Measurements from ENCODE around the gene TRAPPC2.
"Not testable (repeated sequence)": the region's sequence is repeated elsewhere in the genome, so short reads cannot be mapped to it uniquely, and the experiment has no call there.

Gene TRAPPC2

GRCh38 chrX:13684361-13684760 lies 50.1 kb downstream of the TRAPPC2 start:
- no peak for TF ChIP-seq CTCF (IDR thresholded peaks at IDR 0.05; ENCODE audit: control insufficient read depth, insufficient read depth, low read depth, low read length, missing control alignments)
- H3K4me3 ChIP-seq (ENCODE audit: control insufficient read depth, low read depth, low read length): no peak overlapping the region
- no peak for DNase-seq (ENCODE audit: low read depth)

GRCh38 chrX:13681595-13681994 lies 52.8 kb downstream of the TRAPPC2 start:
- TF ChIP-seq CTCF (IDR thresholded peaks at IDR 0.05; ENCODE audit: control insufficient read depth, insufficient read depth, low read depth, low read length, missing control alignments): no peak
- DNase-seq (ENCODE audit: low read depth): no peak
- no peak overlapping the region for H3K4me3 ChIP-seq (ENCODE audit: control insufficient read depth, low read depth, low read length)

GRCh38 chrX:13679700-13680099 lies 54.7 kb downstream of the TRAPPC2 start:
- not testable (repeated sequence) for H3K4me3 ChIP-seq (ENCODE audit: control insufficient read depth, low read depth, low read length); DNase-seq (ENCODE audit: low read depth)

- TF ChIP-seq CTCF (IDR thresholded peaks at IDR 0.05; ENCODE audit: control insufficient read depth, insufficient read depth, low read depth, low read length, missing control alignments): no peak
- no peak overlapping the region for H3K4me3 ChIP-seq (ENCODE audit: control insufficient read depth, low read depth, low read length)
- no peak for DNase-seq (ENCODE audit: low read depth)
These were observed 57.5 kb downstream of the TRAPPC2 start for GRCh38 chrX:13676885-13677284.

- no peak for DNase-seq (ENCODE audit: low read depth)
- no peak for TF ChIP-seq CTCF (IDR thresholded peaks at IDR 0.05; ENCODE audit: control insufficient read depth, insufficient read depth, low read depth, low read length, missing control alignments)
- H3K4me3 ChIP-seq (ENCODE audit: control insufficient read depth, low read depth, low read length): no peak overlapping the region
These were observed 61.4 kb downstream of the TRAPPC2 start for GRCh38 chrX:13673016-13673415.

- H3K4me3 ChIP-seq (ENCODE audit: control insufficient read depth, low read depth, low read length): no peak overlapping the region
- TF ChIP-seq CTCF (IDR thresholded peaks at IDR 0.05; ENCODE audit: control insufficient read depth, insufficient read depth, low read depth, low read length, missing control alignments): no peak
- no peak for DNase-seq (ENCODE audit: low read depth)
These were observed 64.2 kb downstream of the TRAPPC2 start for GRCh38 chrX:13670197-13670596.

GRCh38 chrX:13669755-13670154 lies 64.7 kb downstream of the TRAPPC2 start:
- DNase-seq (ENCODE audit: low read depth); H3K4me3 ChIP-seq (ENCODE audit: control insufficient read depth, low read depth, low read length): not testable (repeated sequence)

- no peak for TF ChIP-seq CTCF (IDR thresholded peaks at IDR 0.05; ENCODE audit: control insufficient read depth, insufficient read depth, low read depth, low read length, missing control alignments)
- no peak overlapping the region for H3K4me3 ChIP-seq (ENCODE audit: control insufficient read depth, low read depth, low read length)
- DNase-seq (ENCODE audit: low read depth): peak; percentile 94
These were observed 65.1 kb downstream of the TRAPPC2 start for GRCh38 chrX:13669246-13669737.
